Progenitor cell of endocrine pancreas (in vitro differentiated cells): ENCODE data around the gene BLVRB. TPM values are rescaled to one million over a fixed set of nuclear protein-coding genes. Genes with fewer than 3 reads are reported as not detected.

Experiments
- DNase-seq: peaks from one replicate; pipeline ENCODE4 v3.0.0; 2021; ENCODE audit warnings: low spot score; ENCODE audit not compliant: unreplicated experiment
- H3K27ac Mint-ChIP-seq: 2 replicates; pipeline ENCODE4 v1.8.0; 2021; ENCODE audit warnings: mild to moderate bottlenecking, moderate library complexity, mixed read lengths
- H3K27me3 Mint-ChIP-seq: 2 replicates; pipeline ENCODE4 v1.8.0; 2021; ENCODE audit warnings: mixed read lengths
- H3K36me3 Mint-ChIP-seq: 2 replicates; pipeline ENCODE4 v1.8.0; 2022; ENCODE audit warnings: mixed read lengths; ENCODE audit not compliant: insufficient read depth
- H3K4me1 Mint-ChIP-seq: 2 replicates; pipeline ENCODE4 v1.8.0; 2021; ENCODE audit warnings: low read depth, mixed read lengths
- H3K4me3 Mint-ChIP-seq: 2 replicates; pipeline ENCODE4 v1.8.0; 2021; ENCODE audit warnings: low read depth, mild to moderate bottlenecking, moderate library complexity, mixed read lengths
- H3K9me3 Mint-ChIP-seq: 2 replicates; pipeline ENCODE4 v1.8.0; 2021; ENCODE audit warnings: low read depth, mixed read lengths
- total RNA-seq: library from RNA; stranded (reverse); gene quantifications from 2 replicates; pipeline ENCODE4 v1.2.1, GENCODE V29; 2021
- TF ChIP-seq, protein P1 (sequence below): fragments of 200-600 bp; sonication (generic); IDR thresholded peaks from one replicate; pipeline ENCODE4 v1.5.0; 2021; ENCODE audit warnings: antibody characterized with exemption, mild to moderate bottlenecking; ENCODE audit not compliant: unreplicated experiment

Gene BLVRB
- total RNA-seq, 1 donor from 2014 or later: 14.0 TPM

GRCh38 chr19:40497214-40497613 is 31.7 kb upstream of the BLVRB start:
- Mint-ChIP-seq H3K27me3 (peaks cover 32% of the 10 kb centered on the region), H3K4me1 (no peaks in the 10 kb centered on the region), H3K36me3 (no peaks in the 10 kb centered on the region), H3K9me3 (peaks cover 2% of the 10 kb centered on the region), H3K4me3 (no peak overlapping the region), H3K27ac (no peak overlapping the region)
- TF ChIP-seq, protein P1, sequence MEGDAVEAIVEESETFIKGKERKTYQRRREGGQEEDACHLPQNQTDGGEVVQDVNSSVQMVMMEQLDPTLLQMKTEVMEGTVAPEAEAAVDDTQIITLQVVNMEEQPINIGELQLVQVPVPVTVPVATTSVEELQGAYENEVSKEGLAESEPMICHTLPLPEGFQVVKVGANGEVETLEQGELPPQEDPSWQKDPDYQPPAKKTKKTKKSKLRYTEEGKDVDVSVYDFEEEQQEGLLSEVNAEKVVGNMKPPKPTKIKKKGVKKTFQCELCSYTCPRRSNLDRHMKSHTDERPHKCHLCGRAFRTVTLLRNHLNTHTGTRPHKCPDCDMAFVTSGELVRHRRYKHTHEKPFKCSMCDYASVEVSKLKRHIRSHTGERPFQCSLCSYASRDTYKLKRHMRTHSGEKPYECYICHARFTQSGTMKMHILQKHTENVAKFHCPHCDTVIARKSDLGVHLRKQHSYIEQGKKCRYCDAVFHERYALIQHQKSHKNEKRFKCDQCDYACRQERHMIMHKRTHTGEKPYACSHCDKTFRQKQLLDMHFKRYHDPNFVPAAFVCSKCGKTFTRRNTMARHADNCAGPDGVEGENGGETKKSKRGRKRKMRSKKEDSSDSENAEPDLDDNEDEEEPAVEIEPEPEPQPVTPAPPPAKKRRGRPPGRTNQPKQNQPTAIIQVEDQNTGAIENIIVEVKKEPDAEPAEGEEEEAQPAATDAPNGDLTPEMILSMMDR: no peak
- DNase-seq: no peak

DNA sequence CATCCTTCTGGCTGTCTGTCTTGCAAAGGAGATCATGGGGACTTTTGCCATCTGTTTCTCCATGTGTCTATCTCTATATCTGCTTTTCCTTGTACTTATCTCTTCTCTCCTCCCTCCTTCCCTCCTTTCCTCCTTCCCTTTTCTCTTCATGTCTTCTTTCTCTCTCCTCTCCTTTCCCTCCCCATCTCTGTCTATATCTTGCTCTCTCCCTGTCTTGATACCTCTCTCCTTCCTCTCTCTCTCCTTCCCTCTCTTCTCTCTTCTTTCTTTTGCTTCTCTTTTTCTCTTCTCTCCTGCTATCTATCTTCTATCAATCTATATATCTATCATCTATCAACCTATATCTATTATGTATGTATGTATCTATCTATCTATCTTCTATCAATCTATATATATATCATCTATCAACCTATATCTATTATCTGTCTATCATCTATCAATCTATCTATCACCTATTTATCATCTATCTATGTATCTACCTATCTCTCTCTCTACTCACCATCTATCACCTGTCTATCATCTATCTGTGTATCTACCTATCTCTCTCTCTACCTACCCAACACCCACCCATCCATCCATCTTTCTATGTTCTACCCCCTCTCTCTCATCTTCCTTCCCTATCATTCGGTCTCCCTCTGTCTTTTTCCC is 28.8 kb upstream of the BLVRB start:
- H3K9me3 Mint-ChIP-seq: peaks cover 8% of the 10 kb centered on the region
- DNase-seq: no peak
- H3K4me3 Mint-ChIP-seq: no peak overlapping the region
- H3K4me1 Mint-ChIP-seq: no peaks in the 10 kb centered on the region
- H3K36me3 Mint-ChIP-seq: no peaks in the 10 kb centered on the region
- TF ChIP-seq, protein P1: no peak
- H3K27ac Mint-ChIP-seq: no peak overlapping the region
- H3K27me3 Mint-ChIP-seq: peaks cover 36% of the 10 kb centered on the region

GRCh38 chr19:40493778-40494177 is 28.2 kb upstream of the BLVRB start:
- Mint-ChIP-seq H3K9me3 (peaks cover 8% of the 10 kb centered on the region), H3K27me3 (peaks cover 36% of the 10 kb centered on the region), H3K4me3 (no peak overlapping the region), H3K4me1 (no peaks in the 10 kb centered on the region), H3K36me3 (no peaks in the 10 kb centered on the region), H3K27ac (no peak overlapping the region)
- TF ChIP-seq, protein P1: no peak
- DNase-seq: no peak

- Mint-ChIP-seq H3K9me3 (peaks cover 8% of the 10 kb centered on the region), H3K4me1 (no peaks in the 10 kb centered on the region), H3K27ac (no peak overlapping the region), H3K36me3 (no peaks in the 10 kb centered on the region), H3K4me3 (no peak overlapping the region), H3K27me3 (peaks cover 43% of the 10 kb centered on the region)
- DNase-seq: no peak
- TF ChIP-seq, protein P1: no peak
Measured at GRCh38 chr19:40492274-40492673, 26.7 kb upstream of the BLVRB start.

DNA sequence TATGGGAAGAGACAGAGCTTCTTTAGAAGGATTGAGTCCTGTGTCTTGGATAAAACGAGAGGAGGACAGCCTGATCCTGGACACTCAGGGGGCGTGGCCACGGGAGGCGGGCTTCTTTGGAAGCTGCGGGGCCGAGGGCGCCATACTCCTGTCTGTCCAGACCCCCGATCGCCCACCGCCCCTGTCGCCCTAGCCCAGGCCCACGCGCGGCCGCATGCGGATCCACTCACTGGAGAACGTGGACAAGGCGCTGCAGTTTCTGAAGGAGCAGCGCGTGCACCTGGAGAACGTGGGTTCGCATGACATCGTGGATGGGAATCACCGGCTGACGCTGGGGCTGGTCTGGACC is 24.3 kb upstream of the BLVRB start:
- H3K4me1 Mint-ChIP-seq: no peaks in the 10 kb centered on the region
- no peak overlapping the region for H3K27ac Mint-ChIP-seq
- no peak for DNase-seq
- TF ChIP-seq, protein P1: no peak
- no peak overlapping the region for H3K4me3 Mint-ChIP-seq
- peaks cover 50% of the 10 kb centered on the region for H3K27me3 Mint-ChIP-seq
- peaks cover 8% of the 10 kb centered on the region for H3K9me3 Mint-ChIP-seq
- no peaks in the 10 kb centered on the region for H3K36me3 Mint-ChIP-seq
